WERI-Rb-1 (cell line): ENCODE results near the gene ATXN1.
"Not testable (repeated sequence)": the region's sequence is repeated elsewhere in the genome, so short reads cannot be mapped to it uniquely, and the experiment has no call there.

Source experiments
- DNase-seq: peaks from one replicate; pipeline ENCODE4 v3.0.0-alpha.2; 2020
- H3K27ac ChIP-seq: fragments of 250-450 bp; sonication (Bioruptor Pico); 2 replicates; pipeline ENCODE4 v1.5.1; 2020; ENCODE audit warnings: mild to moderate bottlenecking, moderate library complexity
- H3K27me3 ChIP-seq: fragments of 250-450 bp; sonication (Bioruptor Pico); 2 replicates; pipeline ENCODE4 v1.5.1; 2021; ENCODE audit warnings: mild to moderate bottlenecking, low read depth, moderate library complexity; ENCODE audit not compliant: insufficient read depth, severe bottlenecking
- H3K36me3 ChIP-seq: fragments of 250-450 bp; sonication (Bioruptor Pico); 2 replicates; pipeline ENCODE4 v1.5.1; 2020; ENCODE audit warnings: mild to moderate bottlenecking, moderate library complexity
- H3K4me3 ChIP-seq: 2 replicates; pipeline ENCODE4 v1.5.1; 2011; ENCODE audit warnings: low read depth, mild to moderate bottlenecking, control low read depth, low read length
- H3K9me3 ChIP-seq: fragments of 250-450 bp; sonication (Bioruptor Pico); 2 replicates; pipeline ENCODE4 v1.5.1; 2021; ENCODE audit warnings: mild to moderate bottlenecking, moderate library complexity; ENCODE audit not compliant: severe bottlenecking
- TF ChIP-seq, protein P1 (sequence below): IDR thresholded peaks from 2 replicates; pipeline ENCODE4 v1.5.1; 2011; ENCODE audit warnings: low read depth, mild to moderate bottlenecking, control low read depth, inconsistent platforms, low read length

Gene ATXN1

DNA sequence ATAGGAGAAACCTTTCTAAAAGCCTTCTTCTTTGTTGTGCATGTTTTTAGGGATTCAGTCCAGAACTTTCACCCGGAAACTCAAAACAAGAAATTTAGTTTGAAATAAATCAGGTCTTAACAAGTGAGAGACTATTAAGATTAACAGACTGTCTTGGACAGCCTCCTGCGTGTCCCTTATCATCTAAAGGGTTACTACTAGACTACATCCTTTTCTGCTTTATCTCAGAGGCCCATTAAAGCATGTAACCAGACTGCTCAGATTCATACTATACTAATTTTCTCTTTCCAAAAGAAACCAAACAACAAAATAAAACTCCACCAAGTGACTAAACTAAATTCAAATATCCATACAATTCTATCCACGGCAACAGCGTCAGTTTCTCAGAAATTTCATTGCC lies 349.1 kb downstream of the ATXN1 start:
- H3K4me3 ChIP-seq, result no peak overlapping the region
- no peaks in the 10 kb centered on the region for H3K9me3 ChIP-seq
- H3K27me3 ChIP-seq, result no peaks in the 10 kb centered on the region
- DNase-seq, result no peak
- TF ChIP-seq, protein P1, sequence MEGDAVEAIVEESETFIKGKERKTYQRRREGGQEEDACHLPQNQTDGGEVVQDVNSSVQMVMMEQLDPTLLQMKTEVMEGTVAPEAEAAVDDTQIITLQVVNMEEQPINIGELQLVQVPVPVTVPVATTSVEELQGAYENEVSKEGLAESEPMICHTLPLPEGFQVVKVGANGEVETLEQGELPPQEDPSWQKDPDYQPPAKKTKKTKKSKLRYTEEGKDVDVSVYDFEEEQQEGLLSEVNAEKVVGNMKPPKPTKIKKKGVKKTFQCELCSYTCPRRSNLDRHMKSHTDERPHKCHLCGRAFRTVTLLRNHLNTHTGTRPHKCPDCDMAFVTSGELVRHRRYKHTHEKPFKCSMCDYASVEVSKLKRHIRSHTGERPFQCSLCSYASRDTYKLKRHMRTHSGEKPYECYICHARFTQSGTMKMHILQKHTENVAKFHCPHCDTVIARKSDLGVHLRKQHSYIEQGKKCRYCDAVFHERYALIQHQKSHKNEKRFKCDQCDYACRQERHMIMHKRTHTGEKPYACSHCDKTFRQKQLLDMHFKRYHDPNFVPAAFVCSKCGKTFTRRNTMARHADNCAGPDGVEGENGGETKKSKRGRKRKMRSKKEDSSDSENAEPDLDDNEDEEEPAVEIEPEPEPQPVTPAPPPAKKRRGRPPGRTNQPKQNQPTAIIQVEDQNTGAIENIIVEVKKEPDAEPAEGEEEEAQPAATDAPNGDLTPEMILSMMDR, result no peak
- no peak overlapping the region for H3K27ac ChIP-seq
- H3K36me3 ChIP-seq, result no peaks in the 10 kb centered on the region

DNA sequence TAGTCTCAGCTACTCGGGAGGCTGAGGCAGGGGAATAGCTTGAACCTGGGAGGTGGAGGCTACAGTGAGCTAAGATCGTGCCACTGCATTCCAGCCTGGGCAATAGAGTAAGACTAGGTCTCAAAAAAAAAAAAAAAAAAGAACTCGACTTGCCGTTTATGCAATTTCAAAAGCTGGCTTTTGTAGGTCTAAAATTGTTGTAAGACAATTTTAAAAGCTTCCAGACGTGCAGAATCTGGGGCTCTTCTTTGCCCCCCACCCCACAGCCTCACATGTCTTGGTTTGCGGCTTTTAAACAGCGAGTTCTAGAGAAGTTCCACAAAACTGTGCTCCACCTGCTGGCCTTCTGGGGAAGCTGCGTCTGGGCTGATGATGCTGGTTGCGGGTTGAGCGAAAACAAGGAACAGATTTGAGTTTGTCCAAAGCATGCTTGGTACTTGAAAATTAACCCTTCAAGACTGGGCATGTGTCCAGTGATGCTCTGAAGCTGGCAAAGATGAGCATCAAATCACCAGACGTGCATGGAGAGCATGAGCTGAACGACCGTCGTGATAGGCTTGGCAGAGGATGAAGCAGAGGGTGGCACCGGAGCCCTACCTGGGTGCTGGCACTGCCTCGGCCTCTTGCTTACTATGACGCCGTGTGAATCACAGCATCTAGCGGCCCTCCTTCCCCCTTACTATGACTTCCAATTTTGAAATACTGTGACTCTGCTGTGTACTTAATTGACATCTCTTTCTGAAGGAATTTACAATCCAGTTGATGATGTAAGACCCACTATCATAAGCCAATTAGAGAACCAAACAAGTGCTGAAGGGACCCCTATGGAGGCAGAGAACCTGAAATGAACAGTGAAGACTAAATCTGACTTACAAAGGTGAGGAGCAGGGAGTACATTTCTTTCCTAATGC lies 351.5 kb downstream of the ATXN1 start:
- H3K4me3 ChIP-seq, result no peak overlapping the region
- no peak overlapping the region for H3K27ac ChIP-seq
- no peaks in the 10 kb centered on the region for H3K36me3 ChIP-seq
- no peaks in the 10 kb centered on the region for H3K27me3 ChIP-seq
- TF ChIP-seq, protein P1, result peak; percentile 94
- peak; percentile 70 for DNase-seq
- H3K9me3 ChIP-seq, result no peaks in the 10 kb centered on the region

DNA sequence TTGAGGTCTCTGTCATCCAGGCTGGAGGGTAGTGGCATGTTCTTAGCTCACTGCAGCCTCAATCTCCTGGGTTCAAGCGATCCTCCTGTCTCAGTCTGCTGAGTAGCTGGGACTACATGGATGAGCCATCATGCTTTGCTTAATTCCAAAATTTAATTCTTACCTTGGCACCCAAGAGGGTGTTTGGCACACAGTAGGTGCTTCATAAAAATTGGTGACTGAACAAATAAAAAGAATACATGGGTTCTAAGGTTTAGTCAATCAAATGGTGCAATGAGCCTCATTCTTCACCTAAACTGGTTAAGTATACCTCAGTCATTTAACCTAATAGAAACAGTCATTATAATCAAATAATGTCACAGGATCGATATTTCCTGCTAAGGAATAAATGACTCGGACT lies 352.5 kb downstream of the ATXN1 start:
- no peaks in the 10 kb centered on the region for H3K9me3 ChIP-seq
- no peak overlapping the region for H3K4me3 ChIP-seq
- TF ChIP-seq, protein P1, result no peak
- no peaks in the 10 kb centered on the region for H3K27me3 ChIP-seq
- no peaks in the 10 kb centered on the region for H3K36me3 ChIP-seq
- no peak for DNase-seq
- no peak overlapping the region for H3K27ac ChIP-seq

DNA sequence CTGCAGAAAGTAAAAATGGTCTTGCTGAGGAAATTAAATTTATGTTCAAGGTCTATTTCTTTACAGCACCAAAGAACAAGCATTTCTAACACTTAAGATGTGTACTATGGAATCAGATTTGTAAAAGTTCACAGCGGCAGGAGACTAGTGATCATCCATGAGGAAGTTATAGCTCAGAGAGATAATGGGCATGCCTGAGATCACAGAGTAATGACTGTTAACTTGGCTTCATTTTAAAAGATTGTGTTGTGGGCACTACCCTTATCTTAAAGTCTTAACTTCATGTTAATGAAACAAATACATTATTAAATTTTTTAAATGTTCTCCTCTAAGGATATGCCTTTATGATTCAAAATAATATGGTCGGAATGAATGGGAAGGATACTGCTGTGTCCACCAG lies 354.3 kb downstream of the ATXN1 start:
- TF ChIP-seq, protein P1, result no peak
- H3K27ac ChIP-seq, result no peak overlapping the region
- no peak overlapping the region for H3K4me3 ChIP-seq
- no peaks in the 10 kb centered on the region for H3K27me3 ChIP-seq
- no peaks in the 10 kb centered on the region for H3K36me3 ChIP-seq
- no peak for DNase-seq
- H3K9me3 ChIP-seq, result no peaks in the 10 kb centered on the region

DNA sequence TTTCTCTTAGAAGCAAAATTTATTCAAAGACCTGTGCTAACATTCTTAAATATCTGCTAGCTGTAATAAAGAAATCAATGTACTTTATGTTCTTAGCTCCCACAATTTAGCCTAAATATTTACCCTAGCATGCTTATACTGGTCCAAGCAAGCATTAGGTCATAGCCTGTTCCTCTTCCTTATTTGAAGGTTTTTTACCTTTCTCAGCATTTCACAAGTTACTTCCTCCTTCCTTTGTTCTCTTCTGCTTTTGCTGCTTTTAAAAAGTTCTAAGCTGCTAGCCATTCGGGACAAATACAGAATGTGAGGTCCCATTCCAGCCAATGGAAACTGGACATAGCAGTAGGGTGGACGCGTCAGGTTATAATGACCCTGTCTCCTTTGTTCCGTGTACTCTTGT lies 354.7 kb downstream of the ATXN1 start:
- not testable (repeated sequence) for H3K36me3 ChIP-seq, H3K27ac ChIP-seq, H3K4me3 ChIP-seq, DNase-seq, H3K9me3 ChIP-seq, H3K27me3 ChIP-seq

DNA sequence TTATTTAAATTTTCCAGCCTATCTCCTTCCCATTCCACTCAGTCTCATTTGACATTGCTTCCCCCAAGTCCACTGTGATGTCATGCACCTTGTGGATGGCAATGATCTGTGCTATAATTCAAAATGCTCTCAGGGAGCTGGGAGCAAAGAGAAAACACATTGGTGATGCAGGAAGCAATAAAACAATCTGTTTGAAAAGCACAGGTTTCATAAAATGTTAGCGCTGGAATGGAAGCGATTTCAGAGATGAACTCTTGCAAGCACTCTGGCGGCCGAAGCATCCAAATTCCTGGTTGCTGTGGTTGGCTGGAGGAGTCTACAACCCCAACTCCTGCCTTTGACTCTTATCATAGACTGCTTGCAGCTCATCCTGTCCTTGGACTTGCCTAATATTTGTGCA lies 355.9 kb downstream of the ATXN1 start:
- TF ChIP-seq, protein P1, result no peak
- Histone ChIP-seq H3K36me3 (no peaks in the 10 kb centered on the region), H3K9me3 (no peaks in the 10 kb centered on the region), H3K4me3 (no peak overlapping the region), H3K27me3 (no peaks in the 10 kb centered on the region), H3K27ac (no peak overlapping the region)
- no peak for DNase-seq
